HUES64 (cell line): ENCODE results near the gene GLE1.

Source experiments
- H3K27ac ChIP-seq: 2 replicates; pipeline ENCODE4 v1.7.0; 2013; ENCODE audit warnings: low read depth, low read length, inconsistent platforms
- H3K27me3 ChIP-seq: 2 replicates; pipeline ENCODE4 v1.6.1; 2013; ENCODE audit warnings: mild to moderate bottlenecking, low read length; ENCODE audit not compliant: insufficient read depth
- H3K36me3 ChIP-seq: 2 replicates; pipeline ENCODE4 v1.6.1; 2013; ENCODE audit warnings: mild to moderate bottlenecking, low read length; ENCODE audit not compliant: insufficient read depth
- H3K4me1 ChIP-seq: 2 replicates; pipeline ENCODE4 v1.6.1; 2013; ENCODE audit warnings: mild to moderate bottlenecking, low read length, moderate library complexity; ENCODE audit not compliant: insufficient read depth
- H3K4me3 ChIP-seq: 2 replicates; pipeline ENCODE4 v1.5.1; 2013; ENCODE audit warnings: mild to moderate bottlenecking, low read length, moderate library complexity
- H3K9ac ChIP-seq: 2 replicates; pipeline ENCODE4 v1.6.1; 2013; ENCODE audit warnings: mild to moderate bottlenecking, low read depth, low read length
- H3K9me3 ChIP-seq: 2 replicates; pipeline ENCODE4 v1.6.1; 2013; ENCODE audit warnings: low read depth, low read length; ENCODE audit not compliant: insufficient read depth
- WGBS: fragments of 150-250, 120-280 bp; methylation state at CpG from one replicate; pipeline ENCODE4 v1.1.7; 2013; ENCODE audit warnings: missing lambda C conversion rate; 5-methylcytosine and 5-hydroxymethylcytosine counted together

The GLE1 gene

GRCh38 chr9:128528445-128529160 lies 24.1 kb downstream of the GLE1 start:
- peaks cover 47% of the 10 kb centered on the region for H3K36me3 ChIP-seq
- no peak overlapping the region for H3K27ac ChIP-seq
- no peaks in the 10 kb centered on the region for H3K9me3 ChIP-seq
- H3K4me1 ChIP-seq, result no peaks in the 10 kb centered on the region
- no peaks in the 10 kb centered on the region for H3K27me3 ChIP-seq
- no peak overlapping the region for H3K4me3 ChIP-seq
- 96% methylated on average over 15 of the region's 15 CpGs for WGBS
- no peak overlapping the region for H3K9ac ChIP-seq

DNA sequence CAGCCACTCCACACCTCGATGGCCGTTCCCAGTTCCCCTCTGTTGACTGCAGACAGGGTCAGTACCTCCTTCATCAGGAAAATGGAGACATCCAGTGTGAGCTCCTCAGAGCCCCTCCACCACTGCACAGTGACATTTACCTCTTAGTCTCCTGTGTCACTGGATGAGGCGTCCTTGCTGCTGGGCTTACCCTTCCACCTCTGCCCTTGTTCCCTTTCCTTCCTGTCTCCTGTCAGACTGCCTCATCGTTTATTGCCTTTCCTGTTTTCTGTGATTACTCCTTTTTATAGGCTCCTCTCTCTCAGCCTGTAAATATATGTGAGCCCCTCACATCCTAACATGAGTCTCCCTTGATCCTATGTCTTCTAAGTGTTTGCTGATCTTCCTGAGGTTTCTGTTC lies 24.7 kb downstream of the GLE1 start:
- no peaks in the 10 kb centered on the region for H3K4me1 ChIP-seq
- H3K27ac ChIP-seq, result no peak overlapping the region
- WGBS, result 90% methylated on average over 4 of the region's 4 CpGs
- H3K9ac ChIP-seq, result no peak overlapping the region
- H3K27me3 ChIP-seq, result no peaks in the 10 kb centered on the region
- peaks cover 44% of the 10 kb centered on the region for H3K36me3 ChIP-seq
- no peak overlapping the region for H3K4me3 ChIP-seq
- H3K9me3 ChIP-seq, result no peaks in the 10 kb centered on the region

DNA sequence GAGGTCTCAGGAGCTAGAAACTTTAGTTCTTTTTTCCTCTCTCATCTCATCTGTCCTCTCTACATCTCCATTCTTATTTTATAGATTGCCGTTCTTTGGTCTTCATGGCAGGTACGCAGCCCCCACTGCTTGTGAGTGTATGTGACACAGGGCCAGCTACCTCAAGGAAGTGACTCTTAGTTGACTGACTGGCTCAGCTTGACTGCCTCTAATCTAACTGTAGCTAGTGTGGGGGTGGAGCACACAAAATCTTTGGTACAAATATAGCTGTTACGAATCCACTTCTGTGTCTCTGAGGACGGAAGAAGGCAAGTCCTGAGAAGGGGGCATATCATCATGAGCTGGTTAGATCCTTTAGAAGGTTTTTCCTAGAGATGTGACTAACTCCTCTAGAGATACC lies 28.1 kb downstream of the GLE1 start:
- Histone ChIP-seq H3K36me3 (peaks cover 30% of the 10 kb centered on the region), H3K4me3 (no peak overlapping the region), H3K9me3 (no peaks in the 10 kb centered on the region), H3K27me3 (no peaks in the 10 kb centered on the region), H3K4me1 (no peaks in the 10 kb centered on the region), H3K9ac (no peak overlapping the region), H3K27ac (no peak overlapping the region)
- 96% methylated on average over 4 of the region's 4 CpGs for WGBS

DNA sequence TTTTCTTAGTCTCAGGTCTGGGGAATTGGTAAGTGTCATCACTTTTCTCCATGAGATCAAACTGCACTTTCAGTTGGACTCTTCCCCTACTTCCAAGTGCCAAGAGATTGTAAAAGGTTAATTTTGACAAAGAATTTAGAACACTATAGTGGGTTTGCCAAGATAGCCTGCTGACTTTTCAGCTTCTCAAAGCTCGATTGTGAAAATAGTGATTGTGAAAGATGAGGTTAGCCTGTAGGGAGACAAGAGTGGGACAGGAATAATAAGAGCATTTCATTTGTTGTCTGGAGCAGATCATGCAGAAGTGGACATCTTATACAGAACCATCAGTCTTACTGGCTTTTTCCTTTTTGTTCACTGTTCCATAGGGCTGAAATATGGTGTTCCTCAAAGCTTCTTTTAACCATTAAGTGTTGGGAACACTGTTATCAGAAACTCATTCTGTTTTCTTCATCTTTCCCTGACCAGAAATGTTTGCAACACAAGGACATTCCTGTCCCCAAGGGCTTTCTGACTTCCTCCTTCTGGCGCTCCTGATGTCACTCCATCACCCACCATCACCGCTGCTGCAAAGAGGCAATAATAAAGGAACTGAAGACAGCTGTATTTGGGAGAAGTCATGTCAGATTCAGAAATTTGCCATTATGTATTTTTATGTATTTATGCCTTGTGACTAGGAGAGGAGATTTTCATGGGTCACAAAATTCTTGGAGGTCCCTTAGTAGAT lies 36.3 kb downstream of the GLE1 start:
- WGBS, result 92% methylated on average over 3 of the region's 3 CpGs
- Histone ChIP-seq H3K4me3 (no peak overlapping the region), H3K9ac (no peak overlapping the region), H3K27me3 (no peaks in the 10 kb centered on the region), H3K27ac (no peak overlapping the region), H3K36me3 (peaks cover 54% of the 10 kb centered on the region), H3K9me3 (no peaks in the 10 kb centered on the region), H3K4me1 (no peaks in the 10 kb centered on the region)

GRCh38 chr9:128546504-128546903 lies 42.0 kb downstream of the GLE1 start:
- H3K36me3 ChIP-seq, result peaks cover 9% of the 10 kb centered on the region
- H3K9ac ChIP-seq, result no peak overlapping the region
- H3K4me3 ChIP-seq, result no peak overlapping the region
- H3K4me1 ChIP-seq, result peaks cover 9% of the 10 kb centered on the region
- no peaks in the 10 kb centered on the region for H3K9me3 ChIP-seq
- 90% methylated on average over 3 of the region's 3 CpGs for WGBS
- 0 out of 2 replicates have a peak, but pooled peaks cover 3% of the 10 kb centered on the region for H3K27me3 ChIP-seq
- H3K27ac ChIP-seq, result no peak overlapping the region

DNA sequence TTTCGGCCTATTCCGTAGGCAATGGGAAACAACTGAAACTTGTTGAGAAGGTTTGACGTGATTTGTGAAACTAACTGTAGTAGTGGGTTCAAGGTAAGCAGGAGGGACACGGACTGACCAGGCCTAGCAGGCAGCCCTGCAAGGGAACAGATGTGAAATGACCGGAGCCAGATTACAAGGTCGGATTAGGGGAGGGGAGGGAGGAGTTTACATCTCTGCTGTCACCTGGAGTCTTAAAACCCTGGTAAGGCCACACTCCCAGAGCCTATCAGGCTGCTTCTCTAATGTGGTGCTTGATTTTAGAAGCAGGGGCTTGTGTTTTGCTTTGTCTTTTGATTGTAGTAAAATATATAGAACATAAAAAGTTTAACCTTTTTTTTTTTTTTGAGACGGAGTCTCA lies 44.4 kb downstream of the GLE1 start:
- Histone ChIP-seq H3K4me3 (no peak overlapping the region), H3K9me3 (no peaks in the 10 kb centered on the region), H3K27me3 (peaks cover 8% of the 10 kb centered on the region; the same call in 1 of the 2 replicates), H3K36me3 (no peaks in the 10 kb centered on the region), H3K9ac (no peak overlapping the region), H3K27ac (no peak overlapping the region), H3K4me1 (peaks cover 18% of the 10 kb centered on the region)
- WGBS, result 90% methylated on average over 7 of the region's 7 CpGs

DNA sequence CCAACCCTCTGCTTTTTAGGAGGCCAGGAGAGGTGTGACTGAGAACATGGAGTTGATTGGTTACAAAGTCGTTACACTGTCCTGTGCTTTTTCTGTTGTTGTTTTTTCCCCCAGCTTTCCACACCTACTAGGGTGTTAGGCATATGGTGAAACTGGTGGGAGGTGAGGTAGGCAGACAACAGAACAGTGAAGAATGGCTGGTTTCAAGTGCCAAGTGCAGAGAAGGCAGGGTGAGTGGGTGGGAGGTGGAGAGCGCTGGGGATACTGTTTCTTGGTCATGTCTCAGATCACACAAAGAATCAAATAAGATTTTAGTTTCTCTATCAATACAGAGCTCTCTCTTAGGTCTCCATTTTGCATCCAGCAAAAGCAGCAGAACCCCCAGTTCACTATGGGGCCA lies 45.7 kb downstream of the GLE1 start:
- Histone ChIP-seq H3K4me3 (no peak overlapping the region), H3K36me3 (no peaks in the 10 kb centered on the region), H3K4me1 (peaks cover 31% of the 10 kb centered on the region), H3K9me3 (no peaks in the 10 kb centered on the region), H3K9ac (no peak overlapping the region), H3K27me3 (peaks cover 8% of the 10 kb centered on the region; the same call in 1 of the 2 replicates), H3K27ac (no peak overlapping the region)
- WGBS, result 80% methylated on average over 1 of the region's 2 CpGs

- no peak overlapping the region for H3K27ac ChIP-seq
- peak overlapping the region; percentile 69; the same call in 1 of the 2 replicates for H3K9ac ChIP-seq
- H3K4me1 ChIP-seq, result peaks cover 36% of the 10 kb centered on the region
- no peaks in the 10 kb centered on the region for H3K9me3 ChIP-seq
- H3K4me3 ChIP-seq, result peak overlapping the region; percentile 81
- H3K36me3 ChIP-seq, result no peaks in the 10 kb centered on the region
- peaks cover 8% of the 10 kb centered on the region; the same call in 1 of the 2 replicates for H3K27me3 ChIP-seq
- WGBS, result 49% methylated on average over 11 of the region's 11 CpGs
Observed at GRCh38 chr9:128550770-128551656, 46.5 kb downstream of the GLE1 start.

DNA sequence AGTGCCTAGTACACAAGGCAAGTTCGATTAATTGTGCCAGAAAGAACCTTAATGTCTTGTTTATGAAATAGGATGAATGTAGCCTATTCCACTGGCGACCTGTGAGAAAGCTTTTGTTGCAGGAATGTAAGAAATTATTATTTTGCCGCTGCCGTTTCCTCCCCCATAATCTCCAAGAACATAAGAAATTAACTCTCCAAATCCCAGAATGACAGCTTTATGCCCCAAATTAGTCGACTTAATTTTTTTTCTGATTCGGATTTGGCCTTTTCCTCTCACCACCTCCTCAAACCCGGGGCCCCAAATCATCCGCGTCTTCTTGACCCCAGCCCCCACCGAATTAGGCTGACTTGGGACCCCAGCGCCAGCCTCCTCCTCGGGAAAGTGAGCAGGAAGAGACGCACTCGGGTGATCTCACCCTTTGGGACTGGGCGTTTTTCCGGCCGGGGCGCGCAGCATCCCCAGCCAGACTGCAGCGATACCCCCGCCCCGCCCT lies 47.2 kb downstream of the GLE1 start:
- peak overlapping the region; percentile 81 for H3K4me3 ChIP-seq
- H3K9ac ChIP-seq, result peak overlapping the region; percentile 69
- H3K27ac ChIP-seq, result peak overlapping the region; percentile 45; the same call in 1 of the 2 replicates
- H3K9me3 ChIP-seq, result no peaks in the 10 kb centered on the region
- peaks cover 8% of the 10 kb centered on the region; the same call in 1 of the 2 replicates for H3K27me3 ChIP-seq
- H3K36me3 ChIP-seq, result no peaks in the 10 kb centered on the region
- WGBS, result 8% methylated on average over 22 of the region's 22 CpGs
- H3K4me1 ChIP-seq, result peaks cover 42% of the 10 kb centered on the region

DNA sequence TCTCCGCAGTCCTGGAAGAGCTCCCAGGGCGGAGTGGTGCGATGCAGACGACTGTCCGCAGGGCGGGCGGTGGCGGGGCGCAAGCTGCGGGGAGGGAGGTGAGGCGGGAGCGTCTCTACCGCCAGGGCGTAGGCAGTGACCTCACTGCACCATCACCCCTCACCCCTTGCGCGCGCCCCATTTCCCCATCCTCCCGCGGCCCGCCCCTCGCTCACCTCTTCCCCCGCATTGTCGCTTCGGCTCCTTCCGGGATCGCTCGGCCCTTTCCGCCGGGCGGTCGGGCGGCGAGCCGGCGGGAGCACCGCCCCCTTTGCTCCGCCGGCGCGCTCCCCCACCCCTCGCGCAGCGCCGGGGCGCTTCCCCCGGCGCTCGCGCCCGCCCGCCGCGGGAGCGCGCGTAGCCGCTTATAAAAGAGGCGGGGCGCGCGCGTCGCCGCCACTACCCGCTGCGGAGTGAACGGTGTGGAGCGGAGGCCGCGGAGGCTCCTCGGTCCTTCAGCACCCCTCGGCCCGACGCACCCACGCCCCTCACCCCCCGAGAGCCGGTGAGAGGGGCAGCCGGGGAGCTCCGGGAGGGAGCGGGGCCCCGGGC lies 47.7 kb downstream of the GLE1 start, which contains the start of gene SPTAN1:
SPTAN1 (plus strand) TSS at position 435 of the 591 bp plus-strand sequence. CDS start 14,154 bp downstream, outside the sequence.
- Histone ChIP-seq H3K36me3 (no peaks in the 10 kb centered on the region), H3K4me3 (peak within 1 kb of the TSS; percentile 81), H3K27me3 (peaks cover 8% of the 10 kb centered on the region; the same call in 1 of the 2 replicates), H3K9me3 (no peaks in the 10 kb centered on the region), H3K9ac (peak within 1 kb of the TSS; percentile 88), H3K4me1 (peaks cover 43% of the 10 kb centered on the region), H3K27ac (peak within 1 kb of the TSS; percentile 86)
- under 1% methylated on average over 81 of the region's 81 CpGs for WGBS
